Neural cell (in vitro differentiated cells): Measurements from ENCODE around the gene MGAT4D. TPM values are rescaled to one million over a fixed set of nuclear protein-coding genes. Genes with fewer than 3 reads are reported as not detected.

Experiments
- H2AFZ ChIP-seq: fragments of 200-600, 300-800 bp; sonication (generic), shearing (Covaris generic); 2 replicates; pipeline ENCODE4 v1.6.0; 2014; ENCODE audit warnings: low read depth, mild to moderate bottlenecking, antibody characterized with exemption, low read length, moderate library complexity
- H3F3A ChIP-seq: fragments of 200-600 bp; shearing (Covaris generic); 2 replicates; pipeline ENCODE4 v1.6.1; 2016; ENCODE audit warnings: mild to moderate bottlenecking, moderate library complexity, mixed read lengths, antibody characterized with exemption, low read length; ENCODE audit not compliant: insufficient read depth, poor library complexity, severe bottlenecking
- H3K27ac ChIP-seq: fragments of 200-600, 300-800 bp; sonication (generic), shearing (Covaris generic); 2 replicates; pipeline ENCODE4 v1.5.1; 2014; ENCODE audit warnings: mild to moderate bottlenecking, low read length, moderate library complexity
- H3K27me3 ChIP-seq: fragments of 300-800, 200-600 bp; sonication (generic), shearing (Covaris generic); 2 replicates; pipeline ENCODE4 v1.6.0; 2014; ENCODE audit warnings: mild to moderate bottlenecking, low read depth, low read length, moderate library complexity; ENCODE audit not compliant: insufficient read depth
- H3K36me3 ChIP-seq: fragments of 300-800, 200-600 bp; sonication (generic), shearing (Covaris generic); 2 replicates; pipeline ENCODE4 v1.5.1; 2014; ENCODE audit warnings: mild to moderate bottlenecking, antibody characterized with exemption, low read length, moderate library complexity; ENCODE audit not compliant: insufficient read depth
- H3K4me2 ChIP-seq: fragments of 300-800, 200-600 bp; sonication (generic), shearing (Covaris generic); 2 replicates; pipeline ENCODE4 v1.6.0; 2014; ENCODE audit warnings: mild to moderate bottlenecking, low read length
- H3K4me3 ChIP-seq: fragments of 300-800, 200-600 bp; sonication (generic), shearing (Covaris generic); 2 replicates; pipeline ENCODE4 v1.5.1; 2014; ENCODE audit warnings: mild to moderate bottlenecking, low read length, moderate library complexity
- H3K79me2 ChIP-seq: fragments of 200-600 bp; shearing (Covaris generic); replicated peaks from 2 replicates; pipeline ENCODE4 v1.6.0; 2014; ENCODE audit warnings: mild to moderate bottlenecking, low read length, moderate library complexity; ENCODE audit not compliant: insufficient read depth
- H3K9ac ChIP-seq: fragments of 300-800, 200-600 bp; sonication (generic), shearing (Covaris generic); 2 replicates; pipeline ENCODE4 v1.6.1; 2016; ENCODE audit warnings: mild to moderate bottlenecking, low read length, mixed read lengths
- H3K9me2 ChIP-seq: fragments of 200-600 bp; shearing (Covaris generic); 2 replicates; pipeline ENCODE4 v1.6.1; 2016; ENCODE audit warnings: mild to moderate bottlenecking, low read length, mixed read lengths; ENCODE audit not compliant: insufficient read depth
- H3K9me3 ChIP-seq: fragments of 200-600, 300-800 bp; sonication (generic), shearing (Covaris generic); 2 replicates; pipeline ENCODE4 v1.6.1; 2016; ENCODE audit warnings: mild to moderate bottlenecking, mixed run types, low read length, moderate library complexity, mixed read lengths
- H4K20me1 ChIP-seq: fragments of 200-600 bp; shearing (Covaris generic); 2 replicates; pipeline ENCODE4 v1.6.1; 2016; ENCODE audit warnings: mild to moderate bottlenecking, mixed run types; ENCODE audit not compliant: insufficient read depth
- CTCF ChIP-seq: fragments of 450-650 bp; IDR thresholded peaks from 2 replicates; pipeline ENCODE4 v1.5.1; 2014; ENCODE audit warnings: antibody characterized with exemption, mild to moderate bottlenecking, moderate library complexity; ENCODE audit not compliant: poor library complexity, severe bottlenecking
- EP300 ChIP-seq: fragments of 450-650 bp; conservative IDR thresholded peaks from 2 replicates; pipeline ENCODE4 v1.6.1; 2014; ENCODE audit warnings: antibody characterized with exemption, mild to moderate bottlenecking, moderate library complexity; ENCODE audit not compliant: poor library complexity, severe bottlenecking
- EZH2 ChIP-seq: fragments of 200-600, 300-800 bp; shearing (Covaris generic), sonication (generic); IDR thresholded peaks from 2 replicates; pipeline ENCODE4 v1.6.1; 2014; ENCODE audit warnings: antibody characterized with exemption, low read length, borderline replicate concordance, mild to moderate bottlenecking; ENCODE audit not compliant: insufficient read depth, poor library complexity, severe bottlenecking
- MXI1 ChIP-seq: fragments of 450-650 bp; conservative IDR thresholded peaks from 2 replicates; pipeline ENCODE4 v1.6.1; 2014; ENCODE audit warnings: antibody characterized with exemption, mild to moderate bottlenecking; ENCODE audit not compliant: poor library complexity, severe bottlenecking
- POLR2AphosphoS5 ChIP-seq: IDR thresholded peaks from 2 replicates; pipeline ENCODE4 v1.6.1; 2012
- RAD21 ChIP-seq: fragments of 450-650 bp; conservative IDR thresholded peaks from 2 replicates; pipeline ENCODE4 v1.6.1; 2014; ENCODE audit warnings: antibody characterized with exemption, mild to moderate bottlenecking, moderate library complexity
- REST ChIP-seq: IDR thresholded peaks from 2 replicates; pipeline ENCODE4 v1.6.1; 2012; ENCODE audit warnings: borderline replicate concordance
- SMC3 ChIP-seq: fragments of 450-650 bp; conservative IDR thresholded peaks from 2 replicates; pipeline ENCODE4 v1.6.1; 2014; ENCODE audit warnings: antibody characterized with exemption, mild to moderate bottlenecking, moderate library complexity; ENCODE audit not compliant: poor library complexity
- TAF1 ChIP-seq: IDR thresholded peaks from 2 replicates; pipeline ENCODE4 v1.6.1; 2012; ENCODE audit warnings: low read depth
- polyA plus RNA-seq: library from polyadenylated mRNA; depleted of rRNA; stranded (reverse); fragments of >200 nt; gene quantifications from 2 replicates; pipeline ENCODE4 v1.2.3, GENCODE V29; 2014

Gene MGAT4D
- polyA plus RNA-seq, 1 donor from 2014 or later: 0.05 TPM

- H3K79me2 ChIP-seq: no peaks in the 10 kb centered on the region
- H4K20me1 ChIP-seq: no peaks in the 10 kb centered on the region
- H3K9me2 ChIP-seq: no peaks in the 10 kb centered on the region
- H3K4me2 ChIP-seq: peak within 1 kb of the TSS; percentile 93
- TF ChIP-seq SMC3: peak; percentile 75
- TF ChIP-seq EZH2: no peak
- peak; percentile 72 for TF ChIP-seq TAF1
- TF ChIP-seq MXI1: peak; percentile 74
- TF ChIP-seq POLR2AphosphoS5: peak; percentile 53
- peak; percentile 64 for TF ChIP-seq RAD21
- TF ChIP-seq REST: peak; percentile 56
- peak; percentile 85 for TF ChIP-seq CTCF
- peak; percentile 7 for TF ChIP-seq EP300
- peak within 1 kb of the TSS; percentile 77 for H3K9ac ChIP-seq
- H2AFZ ChIP-seq: peak within 1 kb of the TSS; percentile 94
- no peaks in the 10 kb centered on the region for H3K36me3 ChIP-seq
- peak within 1 kb of the TSS; percentile 92 for H3K4me3 ChIP-seq
- peak within 1 kb of the TSS; percentile 72 for H3K27ac ChIP-seq
- no peaks in the 10 kb centered on the region for H3K9me3 ChIP-seq
- H3F3A ChIP-seq: peaks cover 8% of the 10 kb centered on the region
- H3K27me3 ChIP-seq: no peaks in the 10 kb centered on the region
Observed at GRCh38 chr4:140427106-140427918, 70.8 kb downstream of the MGAT4D start, which contains the start of gene CLGN. Gene CLGN, minus strand, starts transcription at chr4:140427648. Its CDS starts 14,570 bp downstream, at chr4:140413078.

GRCh38 chr4:140426610-140427105, 71.4 kb downstream of the MGAT4D start:
- Histone ChIP-seq H3K79me2 (no peaks in the 10 kb centered on the region), H3K36me3 (no peaks in the 10 kb centered on the region), H3K9ac (peak overlapping the region; percentile 77), H3K27me3 (no peaks in the 10 kb centered on the region), H4K20me1 (no peaks in the 10 kb centered on the region), H3F3A (peaks cover 8% of the 10 kb centered on the region), H3K9me3 (no peaks in the 10 kb centered on the region), H2AFZ (peak overlapping the region; percentile 94), H3K27ac (peak overlapping the region; percentile 72), H3K4me2 (peak overlapping the region; percentile 93), H3K9me2 (no peaks in the 10 kb centered on the region), H3K4me3 (peak overlapping the region; percentile 92)
- TF ChIP-seq CTCF (peak; percentile 4), POLR2AphosphoS5 (no peak), EP300 (peak; percentile 7), REST (no peak), MXI1 (no peak), RAD21 (no peak)
